Measurements from ENCODE around the gene MRPL32. TPM values are rescaled to one million over a fixed set of nuclear protein-coding genes. Genes with fewer than 3 reads are reported as not detected.

Gene MRPL32
- polyA plus RNA-seq (2012; ENCODE audit: insufficient read length, low read depth): 41.1 TPM

GRCh38 chr7:42931834-42932651, at the start of gene MRPL32, which contains the start of gene PSMA2:
MRPL32 (plus strand) TSS chr7:42932376; CDS start chr7:42932387, 11 bp downstream.
PSMA2 (minus strand) TSS chr7:42932174; CDS start chr7:42932158, 16 bp downstream.
- peak; percentile 96 for TF ChIP-seq TAF1 (IDR thresholded peaks at IDR 0.05; ENCODE audit: borderline replicate concordance, insufficient read depth, low read length)
- TF ChIP-seq POLR2AphosphoS5 (IDR thresholded peaks at IDR 0.05; ENCODE audit: low read depth, low read length): peak; percentile 87
- no peak for TF ChIP-seq FOXP2 (optimal IDR thresholded peaks at IDR 0.05; ENCODE audit: borderline replicate concordance, extremely low read depth, extremely low read length, insufficient read depth)
- peak; percentile 44; the same call in 1 of the 2 replicates for TF ChIP-seq SIN3A (IDR thresholded peaks at IDR 0.05; ENCODE audit: borderline replicate concordance, insufficient read depth, low read length)
- peak; percentile 18 to 48; a peak in 1 of 4 replicates for TF ChIP-seq REST (IDR thresholded peaks at IDR 0.05; ENCODE audit: insufficient read depth in 1 of 2, low read depth in 2 of 2, low read length in 2 of 2)

GRCh38 chr7:42883950-42884349, 48.2 kb upstream of the MRPL32 start:
- no peak for TF ChIP-seq TAF1 (IDR thresholded peaks at IDR 0.05; ENCODE audit: borderline replicate concordance, insufficient read depth, low read length)

GRCh38 chr7:42886129-42886528, 46.0 kb upstream of the MRPL32 start:
- TF ChIP-seq FOXP2 (optimal IDR thresholded peaks at IDR 0.05; ENCODE audit: borderline replicate concordance, extremely low read depth, extremely low read length, insufficient read depth): no peak
- TF ChIP-seq REST (IDR thresholded peaks at IDR 0.05; ENCODE audit: insufficient read depth in 1 of 2, low read depth in 2 of 2, low read length in 2 of 2): no peak
- TF ChIP-seq SIN3A (IDR thresholded peaks at IDR 0.05; ENCODE audit: borderline replicate concordance, insufficient read depth, low read length): no peak
- TF ChIP-seq TAF1 (IDR thresholded peaks at IDR 0.05; ENCODE audit: borderline replicate concordance, insufficient read depth, low read length): no peak
- TF ChIP-seq POLR2AphosphoS5 (IDR thresholded peaks at IDR 0.05; ENCODE audit: low read depth, low read length): no peak

- TF ChIP-seq REST (IDR thresholded peaks at IDR 0.05; ENCODE audit: insufficient read depth in 1 of 2, low read depth in 2 of 2, low read length in 2 of 2) (no peak), TAF1 (IDR thresholded peaks at IDR 0.05; ENCODE audit: borderline replicate concordance, insufficient read depth, low read length) (no peak), FOXP2 (optimal IDR thresholded peaks at IDR 0.05; ENCODE audit: borderline replicate concordance, extremely low read depth, extremely low read length, insufficient read depth) (no peak), SIN3A (IDR thresholded peaks at IDR 0.05; ENCODE audit: borderline replicate concordance, insufficient read depth, low read length) (no peak), POLR2AphosphoS5 (IDR thresholded peaks at IDR 0.05; ENCODE audit: low read depth, low read length) (no peak)
Observed at GRCh38 chr7:42886893-42887505, 45.2 kb upstream of the MRPL32 start.

- TF ChIP-seq TAF1 (IDR thresholded peaks at IDR 0.05; ENCODE audit: borderline replicate concordance, insufficient read depth, low read length) (no peak), FOXP2 (optimal IDR thresholded peaks at IDR 0.05; ENCODE audit: borderline replicate concordance, extremely low read depth, extremely low read length, insufficient read depth) (no peak), SIN3A (IDR thresholded peaks at IDR 0.05; ENCODE audit: borderline replicate concordance, insufficient read depth, low read length) (no peak), REST (IDR thresholded peaks at IDR 0.05; ENCODE audit: insufficient read depth in 1 of 2, low read depth in 2 of 2, low read length in 2 of 2) (no peak), POLR2AphosphoS5 (IDR thresholded peaks at IDR 0.05; ENCODE audit: low read depth, low read length) (no peak)
Observed at GRCh38 chr7:42893346-42894240, 38.6 kb upstream of the MRPL32 start.
